BJ (cell line): ENCODE data around the gene ACOX3. TPM values are rescaled to one million over a fixed set of nuclear protein-coding genes. Genes with fewer than 3 reads are reported as not detected.

Source experiments
- CTCF ChIA-PET: fragments of 350-600 bp; formaldehyde crosslinking; extraction: SDS; loops from one replicate; lab custom pipeline; 2021; ENCODE audit warnings: antibody characterized with exemption, inconsistent platforms; lab: Yijun Ruan, JAX
- POLR2A ChIA-PET: fragments of 300-600 bp; sonication (Branson Sonifier 250); formaldehyde crosslinking; extraction: SDS; loops from one replicate; lab custom pipeline; 2021; ENCODE audit warnings: antibody characterized with exemption; lab: Charles Lee
- DNase-seq: peaks from one replicate; pipeline ENCODE4 v3.0.0-alpha.2; 2011; ENCODE audit warnings: low read depth
- H3K27me3 ChIP-seq: 2 replicates; pipeline ENCODE4 v1.6.0; 2011; ENCODE audit warnings: low read length; ENCODE audit not compliant: control insufficient read depth, insufficient read depth
- H3K36me3 ChIP-seq: 2 replicates; pipeline ENCODE4 v1.5.1; 2011; ENCODE audit warnings: low read length; ENCODE audit not compliant: control insufficient read depth, insufficient read depth
- H3K4me3 ChIP-seq: 2 replicates; pipeline ENCODE4 v1.5.1; 2011; ENCODE audit warnings: low read depth, mild to moderate bottlenecking, control low read depth, low read length
- polyA plus RNA-seq: library from polyadenylated mRNA; depleted of rRNA; stranded (reverse); fragments of >200 nt; gene quantifications from 2 replicates; pipeline ENCODE4 v1.2.3, GENCODE V29; 2011
- TF ChIP-seq, protein P1 (sequence below): IDR thresholded peaks from 2 replicates; pipeline ENCODE4 v1.5.1; 2011; ENCODE audit warnings: low read depth, mild to moderate bottlenecking, control low read depth, inconsistent platforms, low read length, moderate library complexity; ENCODE audit not compliant: insufficient read depth

ACOX3 gene
- polyA plus RNA-seq, 1 experiment: 10.2 TPM

- POLR2A ChIA-PET: interaction anchor here (0.6 kb wide), 1 partner anchor 24 kb away, joined by 3 read pairs; no protein-coding TSS in a partner anchor
- H3K4me3 ChIP-seq: no peak overlapping the region
- no peaks in the 10 kb centered on the region for H3K27me3 ChIP-seq
- TF ChIP-seq, protein P1, sequence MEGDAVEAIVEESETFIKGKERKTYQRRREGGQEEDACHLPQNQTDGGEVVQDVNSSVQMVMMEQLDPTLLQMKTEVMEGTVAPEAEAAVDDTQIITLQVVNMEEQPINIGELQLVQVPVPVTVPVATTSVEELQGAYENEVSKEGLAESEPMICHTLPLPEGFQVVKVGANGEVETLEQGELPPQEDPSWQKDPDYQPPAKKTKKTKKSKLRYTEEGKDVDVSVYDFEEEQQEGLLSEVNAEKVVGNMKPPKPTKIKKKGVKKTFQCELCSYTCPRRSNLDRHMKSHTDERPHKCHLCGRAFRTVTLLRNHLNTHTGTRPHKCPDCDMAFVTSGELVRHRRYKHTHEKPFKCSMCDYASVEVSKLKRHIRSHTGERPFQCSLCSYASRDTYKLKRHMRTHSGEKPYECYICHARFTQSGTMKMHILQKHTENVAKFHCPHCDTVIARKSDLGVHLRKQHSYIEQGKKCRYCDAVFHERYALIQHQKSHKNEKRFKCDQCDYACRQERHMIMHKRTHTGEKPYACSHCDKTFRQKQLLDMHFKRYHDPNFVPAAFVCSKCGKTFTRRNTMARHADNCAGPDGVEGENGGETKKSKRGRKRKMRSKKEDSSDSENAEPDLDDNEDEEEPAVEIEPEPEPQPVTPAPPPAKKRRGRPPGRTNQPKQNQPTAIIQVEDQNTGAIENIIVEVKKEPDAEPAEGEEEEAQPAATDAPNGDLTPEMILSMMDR: no peak
- no peaks in the 10 kb centered on the region for H3K36me3 ChIP-seq
- CTCF ChIA-PET: interaction anchor here (0.6 to 1.7 kb wide), 2 partner anchors 11 to 99 kb away, joined by 3 read pairs; no protein-coding TSS in a partner anchor
- no peak for DNase-seq
Measured at GRCh38 chr4:8340781-8341241, 99.7 kb downstream of the ACOX3 start.

GRCh38 chr4:8338351-8338961 is 102.1 kb downstream of the ACOX3 start:
- no peak overlapping the region for H3K4me3 ChIP-seq
- no peaks in the 10 kb centered on the region for H3K27me3 ChIP-seq
- TF ChIP-seq, protein P1: no peak
- no peaks in the 10 kb centered on the region for H3K36me3 ChIP-seq
- POLR2A ChIA-PET: no interaction called here
- CTCF ChIA-PET: no interaction called here
- no peak for DNase-seq

DNA sequence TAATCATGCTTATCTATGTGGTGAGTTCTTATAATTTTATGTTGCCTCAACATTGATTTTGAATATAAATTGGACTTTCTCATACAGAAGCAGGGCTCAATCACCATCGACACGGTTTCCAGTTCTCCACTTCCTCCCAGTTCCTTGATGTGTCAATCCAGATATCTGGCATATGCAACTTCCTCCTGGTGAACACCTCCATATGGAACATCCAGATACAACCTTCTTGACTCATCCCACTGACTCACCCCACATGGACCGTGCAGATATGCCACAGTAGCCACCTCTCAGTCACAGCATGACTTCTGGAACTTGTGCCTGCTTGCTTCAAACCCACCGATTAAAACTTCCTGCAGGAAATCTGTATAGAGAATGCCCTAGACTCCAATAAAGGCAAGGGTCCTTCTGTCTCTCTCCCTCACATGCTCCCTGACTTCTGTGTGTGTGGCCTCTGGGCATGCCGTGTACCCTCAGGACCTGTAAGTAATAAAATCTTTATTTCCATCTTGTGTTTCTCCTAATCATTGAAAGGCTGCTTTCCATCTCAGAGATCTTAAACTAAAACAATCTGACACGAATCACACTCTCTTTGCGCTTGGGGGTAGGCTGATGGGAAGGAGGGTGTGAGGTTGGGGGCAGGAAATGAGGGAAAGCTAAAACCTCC is 104.0 kb downstream of the ACOX3 start:
- no peak overlapping the region for H3K4me3 ChIP-seq
- H3K36me3 ChIP-seq: no peaks in the 10 kb centered on the region
- CTCF ChIA-PET: no interaction called here
- H3K27me3 ChIP-seq: no peaks in the 10 kb centered on the region; the same call in 1 of the 2 replicates
- DNase-seq: no peak
- TF ChIP-seq, protein P1: no peak
- POLR2A ChIA-PET: no interaction called here

DNA sequence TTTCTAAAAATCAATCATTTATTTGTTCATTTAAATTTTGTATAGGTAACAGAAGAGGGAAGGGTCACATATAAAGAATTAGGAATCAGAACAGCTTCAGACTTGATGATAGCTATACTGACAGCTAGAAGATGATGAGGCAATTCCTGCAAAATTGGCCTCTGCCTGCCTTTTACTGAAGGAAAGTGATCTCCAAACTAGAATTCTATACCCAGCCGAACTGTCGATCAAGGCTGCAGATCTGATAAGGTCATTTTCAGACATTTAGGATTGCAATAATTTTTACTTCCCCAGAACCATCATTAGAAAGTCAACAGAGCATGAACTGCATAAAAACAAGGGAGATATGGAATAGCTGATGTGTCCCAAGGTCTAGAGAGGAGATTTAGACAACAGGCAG is 104.7 kb downstream of the ACOX3 start:
- POLR2A ChIA-PET: no interaction called here
- TF ChIP-seq, protein P1: no peak
- no peak for DNase-seq
- H3K27me3 ChIP-seq: no peaks in the 10 kb centered on the region; the same call in 1 of the 2 replicates
- no peaks in the 10 kb centered on the region for H3K36me3 ChIP-seq
- CTCF ChIA-PET: no interaction called here
- no peak overlapping the region for H3K4me3 ChIP-seq

DNA sequence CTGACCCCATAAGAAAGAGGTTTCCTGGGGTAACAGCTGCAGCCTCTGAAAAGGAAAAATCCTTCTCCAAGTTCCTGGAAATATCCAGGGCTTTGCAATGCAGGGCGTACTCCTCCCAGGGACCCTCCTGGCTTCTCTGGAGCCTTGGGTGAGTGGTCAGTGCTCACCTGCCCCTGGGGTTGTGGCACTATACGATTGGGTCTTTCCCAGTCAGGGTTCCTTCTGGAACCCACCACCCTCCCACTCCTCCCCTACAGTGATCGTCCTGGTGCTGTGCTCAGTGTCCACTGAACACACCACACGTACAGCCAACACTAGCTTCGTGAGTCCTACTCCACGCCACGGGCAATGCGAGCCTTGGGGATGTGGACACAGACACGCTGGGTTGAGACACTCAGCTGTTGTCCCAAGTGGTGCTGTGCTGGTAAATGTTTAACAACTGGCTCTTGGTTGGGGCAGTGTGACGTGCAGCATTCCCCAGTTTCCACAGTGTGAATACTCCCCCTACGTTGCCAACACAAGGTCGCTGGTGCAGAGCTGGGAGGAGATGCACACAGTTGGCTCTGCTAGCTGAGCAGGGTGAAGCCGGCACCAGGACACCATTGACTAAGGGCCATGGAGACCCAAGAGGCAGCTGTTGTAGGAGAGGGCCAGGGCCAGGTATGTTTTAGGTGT is 105.6 kb downstream of the ACOX3 start:
- CTCF ChIA-PET: interaction anchor here (0.6 kb wide), 1 partner anchor 56 kb away, joined by 3 read pairs; no protein-coding TSS in a partner anchor

More for the DNA sequence above, 105.6 kb downstream of the ACOX3 start:
- POLR2A ChIA-PET: no interaction called here
- H3K36me3 ChIP-seq: no peaks in the 10 kb centered on the region
- no peak for DNase-seq
- no peak overlapping the region for H3K4me3 ChIP-seq
- no peaks in the 10 kb centered on the region; the same call in 1 of the 2 replicates for H3K27me3 ChIP-seq
- TF ChIP-seq, protein P1: no peak
